ENCODE results near the gene MAPK8IP3.

The MAPK8IP3 gene

DNA sequence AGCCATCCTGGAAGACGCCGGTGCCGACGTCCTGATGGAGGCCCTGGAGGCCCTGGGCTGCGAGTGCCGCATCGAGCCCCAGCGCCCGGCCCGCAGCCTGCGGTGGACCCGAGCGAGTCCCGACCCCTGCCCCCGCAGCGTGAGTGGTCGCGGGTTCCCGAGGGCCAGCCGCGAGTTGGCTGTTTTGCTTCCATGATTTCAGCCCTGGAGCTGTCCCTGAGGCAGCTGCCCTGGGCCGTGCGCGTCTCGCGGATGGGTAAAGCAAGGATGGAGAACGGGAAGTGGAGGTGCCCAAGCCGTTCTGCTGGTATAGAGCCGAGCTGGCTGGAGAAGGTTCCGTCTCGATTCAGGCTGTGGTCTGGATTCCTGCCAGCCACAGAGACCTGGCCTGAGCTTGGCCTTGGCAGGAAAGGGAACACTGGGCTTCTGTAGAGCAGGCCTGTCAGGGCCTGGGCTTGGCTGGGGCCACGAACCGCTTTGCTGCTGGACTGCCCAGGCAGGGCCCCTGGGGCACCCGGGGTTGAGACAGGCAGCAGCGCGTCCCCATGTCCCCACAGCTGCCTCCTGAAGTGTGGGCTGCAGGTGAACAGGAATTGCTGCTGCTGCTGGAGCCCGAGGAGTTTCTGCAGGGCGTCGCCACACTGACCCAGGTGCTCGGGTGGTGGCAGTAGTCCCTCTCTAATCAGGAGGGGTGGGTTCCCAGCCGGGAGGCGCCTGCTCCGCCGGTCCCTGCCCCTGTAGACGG lies 67.9 kb downstream of the MAPK8IP3 start:
- DNase-seq (ENCODE audit: low read depth in 2 of 2), result no peak

DNA sequence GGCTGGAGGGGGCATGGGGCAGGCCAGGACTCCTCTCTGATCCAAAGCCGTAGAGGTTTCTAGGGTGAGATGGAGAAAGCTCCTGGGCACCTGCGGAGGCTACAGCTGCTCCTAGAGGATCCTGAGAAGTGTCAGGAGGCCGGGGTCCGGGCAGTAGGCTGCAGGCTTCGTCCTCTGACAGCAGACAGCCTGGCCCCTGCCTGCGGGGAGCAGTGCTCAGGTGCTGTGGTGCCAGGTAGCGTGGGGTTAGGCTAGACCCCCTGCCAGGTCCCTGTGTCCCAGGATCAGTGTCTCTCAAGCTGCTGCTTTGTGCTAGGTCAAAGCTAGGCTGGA lies 68.4 kb downstream of the MAPK8IP3 start:
- no peak for DNase-seq (ENCODE audit: low read depth in 2 of 2)

- no peak for DNase-seq (ENCODE audit: low read depth in 2 of 2)
Measured at GRCh38 chr16:1775006-1775845, 69.2 kb downstream of the MAPK8IP3 start.

DNA sequence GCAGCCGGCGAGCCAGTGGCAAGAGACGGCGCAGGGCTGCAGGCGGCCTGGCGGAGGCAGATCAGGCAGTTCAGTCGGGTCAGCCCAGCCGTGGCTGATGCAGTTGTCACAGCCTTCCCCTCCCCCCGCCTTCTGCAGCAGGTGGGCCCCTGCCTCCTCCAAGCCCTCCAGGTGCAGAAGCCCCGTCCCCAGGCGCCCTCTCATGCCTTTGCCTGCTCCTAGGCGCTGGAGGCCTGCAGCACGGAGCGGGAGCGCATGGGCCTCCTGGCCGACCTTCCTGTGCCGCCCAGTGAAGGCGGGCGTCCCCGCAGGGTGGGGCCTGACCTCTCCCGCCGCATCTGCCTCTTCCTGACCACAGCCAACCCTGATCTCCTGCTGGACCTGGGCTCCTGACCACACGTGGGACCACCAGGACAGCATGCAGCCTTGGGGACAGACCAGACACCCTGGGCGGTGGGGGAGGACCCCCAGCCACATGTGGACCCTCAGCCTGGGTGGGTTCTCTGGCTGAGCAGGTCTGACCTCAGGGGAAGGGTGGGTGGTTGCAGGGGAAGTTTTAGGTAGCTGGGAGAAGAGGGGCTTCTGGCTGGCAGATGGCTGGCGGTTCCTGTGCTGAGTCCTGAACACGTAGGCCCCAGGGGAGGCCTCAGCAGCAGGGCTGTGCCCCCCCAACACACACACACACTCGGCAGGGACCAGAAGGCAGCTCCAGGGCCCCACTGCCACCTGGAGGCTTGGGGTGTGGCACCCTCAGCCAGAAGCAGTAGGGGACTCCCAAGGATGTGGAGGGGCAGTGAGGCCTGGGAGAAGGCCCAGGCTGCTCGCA lies 70.1 kb downstream of the MAPK8IP3 start:
- no peak for DNase-seq (ENCODE audit: low read depth in 2 of 2)

DNA sequence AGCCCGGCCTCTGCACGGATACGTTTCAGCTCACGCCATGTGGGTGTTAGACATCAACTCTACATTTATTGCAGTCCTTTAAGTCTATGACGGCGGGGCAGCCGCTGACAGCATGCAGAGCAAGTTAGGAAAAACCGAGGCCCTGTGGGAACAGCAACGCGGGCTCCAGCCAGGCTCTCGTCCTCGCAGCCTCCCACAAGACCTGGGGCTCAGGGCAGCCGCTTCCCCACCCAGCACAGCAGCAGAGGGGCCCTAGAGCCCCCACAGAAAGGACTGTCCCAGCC lies 70.6 kb downstream of the MAPK8IP3 start:
- DNase-seq (ENCODE audit: low read depth in 2 of 2), result no peak

DNA sequence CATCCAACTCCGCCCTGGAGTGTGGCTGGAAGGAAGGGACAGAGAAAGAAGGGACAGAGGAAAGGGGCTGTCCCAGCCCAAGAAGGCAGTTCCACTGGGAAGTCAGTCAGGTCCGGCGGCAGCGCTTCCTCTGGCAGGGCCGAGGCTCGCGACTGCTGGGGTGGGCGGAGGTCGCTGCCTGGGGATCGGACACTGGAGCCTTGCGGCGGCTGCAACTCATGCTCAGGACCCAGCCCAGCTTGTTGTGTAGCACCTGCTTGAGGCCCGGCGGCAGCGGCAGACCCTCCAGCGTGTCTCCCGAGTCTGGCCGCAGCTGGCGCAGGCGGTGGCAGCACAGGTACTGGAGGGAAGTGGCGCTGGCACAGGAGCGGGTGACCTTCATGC lies 71.0 kb downstream of the MAPK8IP3 start:
- no peak for DNase-seq (ENCODE audit: low read depth in 2 of 2)

- DNase-seq (ENCODE audit: low read depth in 2 of 2), result no peak
Measured at GRCh38 chr16:1777375-1778199, 71.6 kb downstream of the MAPK8IP3 start.

DNA sequence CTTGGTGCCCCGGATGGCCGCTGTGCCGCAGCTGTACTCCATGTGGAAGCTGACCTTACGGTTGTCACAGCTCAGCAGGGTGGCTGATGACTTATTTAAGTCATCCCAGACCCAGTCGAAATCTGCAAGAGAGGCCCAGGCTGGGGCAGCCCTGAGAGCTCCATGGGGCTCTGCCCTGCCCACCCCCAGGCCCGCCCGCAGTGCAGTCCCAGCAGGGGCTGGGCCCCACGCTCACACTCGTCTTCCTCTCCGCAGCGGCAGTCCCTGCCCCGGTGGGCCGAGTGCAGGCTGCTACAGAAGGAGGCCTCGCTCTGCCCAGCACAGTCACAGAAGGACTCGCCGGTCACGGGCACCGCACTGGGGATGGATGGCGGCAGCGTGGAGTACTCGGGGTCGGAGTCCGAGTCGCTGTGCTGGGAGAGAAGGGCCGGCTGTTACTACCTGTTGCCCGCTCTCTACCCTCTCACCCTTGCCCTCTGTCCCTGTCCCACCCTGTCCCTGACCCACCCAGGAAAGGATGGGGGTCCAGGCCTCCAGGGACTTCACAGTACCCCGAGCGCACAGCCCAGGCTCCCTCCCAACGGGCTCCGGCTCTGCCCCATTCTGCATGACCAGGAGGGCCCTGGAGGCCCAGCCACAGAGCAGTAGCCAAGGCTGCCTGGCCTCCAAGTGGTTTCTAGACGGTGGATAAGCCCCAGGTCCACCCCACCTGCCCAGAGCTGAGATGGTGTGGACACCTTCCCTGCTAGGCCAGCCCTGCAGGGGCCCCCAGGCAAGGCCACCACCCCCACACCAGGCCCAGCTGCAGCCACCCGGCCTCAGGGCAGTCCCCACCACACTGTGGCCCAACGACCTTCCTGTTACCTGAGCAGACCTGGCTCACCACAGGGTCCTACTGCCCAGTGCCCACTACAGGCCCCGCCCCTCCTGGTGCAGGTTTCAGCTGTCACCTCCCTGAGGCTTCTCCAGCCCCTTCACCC lies 72.5 kb downstream of the MAPK8IP3 start:
- no peak for DNase-seq (ENCODE audit: low read depth in 2 of 2)

GRCh38 chr16:1779234-1779701 lies 73.3 kb downstream of the MAPK8IP3 start:
- DNase-seq (ENCODE audit: low read depth in 2 of 2), result no peak

GRCh38 chr16:1779741-1780676 lies 74.0 kb downstream of the MAPK8IP3 start:
- no peak for DNase-seq (ENCODE audit: low read depth in 2 of 2)

DNA sequence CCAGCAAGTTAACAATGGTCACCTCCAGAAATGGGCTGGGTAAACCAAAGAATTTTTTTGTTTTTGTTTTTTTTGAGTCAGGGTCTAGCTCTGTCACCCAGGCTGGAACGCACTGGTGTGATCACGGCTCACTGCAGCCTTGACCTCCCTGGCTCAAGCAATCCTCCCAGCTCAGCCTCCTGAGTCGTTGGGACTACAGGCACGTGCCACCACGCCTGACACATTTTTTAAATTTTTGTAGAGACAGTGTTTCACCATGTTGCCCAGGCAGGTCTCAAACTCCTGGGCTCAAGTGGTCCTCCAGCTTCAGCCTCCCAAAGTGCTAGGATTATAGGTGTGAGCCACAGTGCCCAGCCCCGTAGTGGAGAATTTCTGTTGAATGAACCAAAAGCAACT lies 74.7 kb downstream of the MAPK8IP3 start:
- DNase-seq (ENCODE audit: low read depth in 2 of 2), result no peak

DNA sequence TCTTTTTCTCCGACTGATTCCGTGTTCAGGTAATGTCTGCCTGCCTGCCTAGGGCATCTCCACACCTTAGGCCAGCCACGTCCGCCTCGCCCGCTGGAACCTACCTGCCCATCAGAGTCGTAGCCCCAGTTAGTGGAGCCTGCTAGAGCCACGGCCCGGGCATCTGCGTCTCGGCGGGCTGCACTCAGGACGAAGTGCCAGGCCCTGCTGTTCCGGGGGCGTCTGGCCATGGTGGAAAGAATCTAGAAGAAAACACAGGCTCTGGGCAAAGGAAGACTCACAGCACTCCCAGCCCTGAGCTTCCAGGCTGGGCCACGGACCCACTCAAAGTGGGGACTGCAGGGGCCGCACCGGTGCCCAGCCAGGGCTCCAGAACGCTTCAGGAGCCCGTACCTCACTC lies 75.3 kb downstream of the MAPK8IP3 start:
- no peak for DNase-seq (ENCODE audit: low read depth in 2 of 2)

DNA sequence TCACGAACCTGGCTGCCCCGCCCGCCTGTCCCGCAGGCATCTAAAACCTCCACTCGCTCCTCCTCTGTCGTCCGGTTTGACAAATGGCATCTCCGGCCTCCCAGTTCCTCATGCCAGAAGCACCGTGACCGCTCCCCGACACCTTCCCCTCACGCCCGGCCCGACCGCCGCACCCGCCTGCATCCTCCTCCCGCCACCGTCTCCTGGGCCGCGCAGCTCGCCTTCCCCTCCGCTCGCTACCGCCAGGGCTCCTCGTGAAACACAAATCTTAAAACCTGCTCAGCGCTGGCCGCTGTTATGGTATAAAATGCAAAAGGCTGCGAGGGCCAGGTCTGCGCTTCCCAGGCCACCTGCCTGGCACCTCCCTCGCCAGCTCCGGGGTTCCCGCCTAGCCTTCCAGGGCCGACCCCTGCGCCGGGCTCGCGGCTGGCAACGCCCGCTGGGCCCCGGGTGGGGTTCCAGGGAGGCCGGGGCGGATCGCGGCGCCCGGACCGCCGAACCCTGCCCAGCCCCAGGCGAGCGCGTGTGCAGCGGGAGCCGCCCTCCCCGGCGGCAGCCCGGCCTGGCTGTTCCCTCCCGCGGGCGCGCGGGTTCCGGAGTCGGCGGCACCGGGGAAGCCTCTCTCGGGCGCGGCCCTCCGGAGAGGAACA lies 75.9 kb downstream of the MAPK8IP3 start:
- no peak for DNase-seq (ENCODE audit: low read depth in 2 of 2)

DNA sequence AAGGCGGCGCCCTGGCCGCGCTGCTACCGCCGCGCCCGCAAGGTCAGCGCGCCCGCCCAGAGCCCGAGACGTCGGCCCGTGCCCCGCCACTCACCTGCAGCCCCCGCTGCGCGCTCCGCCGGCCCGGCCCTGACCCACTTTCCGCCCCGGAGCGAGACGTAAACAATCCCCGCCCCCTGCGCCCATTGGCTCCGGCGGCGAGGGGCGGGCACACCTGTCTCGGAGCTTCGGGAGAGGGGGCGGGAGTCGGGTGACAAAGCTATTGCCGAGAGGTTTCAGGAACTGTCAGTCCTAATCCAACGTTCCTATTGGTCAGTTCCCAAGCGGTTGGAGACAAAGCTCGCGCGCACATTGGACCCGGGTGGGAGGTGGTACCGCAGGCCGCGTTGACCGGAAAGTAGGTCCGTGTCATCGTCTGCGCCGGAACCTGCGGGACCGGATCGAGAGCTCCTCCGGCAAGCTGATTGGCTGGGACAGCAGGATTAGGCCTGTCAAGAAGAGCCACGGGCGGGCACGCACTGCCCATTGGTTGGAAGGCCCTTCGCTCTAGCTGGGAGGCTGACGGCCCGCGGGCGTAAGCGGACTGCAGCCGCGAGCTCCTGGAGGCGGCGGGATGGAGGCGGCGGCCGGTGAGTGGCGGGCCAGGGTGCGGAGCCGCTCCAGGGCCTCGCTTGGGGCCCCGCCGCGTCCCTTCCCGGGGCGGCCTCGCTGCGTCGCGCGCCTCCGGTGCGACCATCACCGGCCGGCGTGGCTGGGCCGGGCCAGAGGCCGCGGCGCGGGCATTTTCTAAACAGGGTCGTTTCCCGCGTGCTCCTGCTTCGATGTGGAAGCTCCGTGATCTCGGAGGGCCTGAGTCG lies 76.6 kb downstream of the MAPK8IP3 start, which contains the start of the genes NUBP2 and SPSB3:
Gene NUBP2, plus strand, starts transcription at position 553 of the 857 bp plus-strand sequence. Its CDS starts 61 bp downstream, at position 614.
Gene SPSB3, minus strand, starts transcription at position 164 of the 857 bp plus-strand sequence. CDS start 1,088 bp downstream, outside the sequence.
- DNase-seq (ENCODE audit: low read depth in 2 of 2), result peak; percentile 94 to 95

DNA sequence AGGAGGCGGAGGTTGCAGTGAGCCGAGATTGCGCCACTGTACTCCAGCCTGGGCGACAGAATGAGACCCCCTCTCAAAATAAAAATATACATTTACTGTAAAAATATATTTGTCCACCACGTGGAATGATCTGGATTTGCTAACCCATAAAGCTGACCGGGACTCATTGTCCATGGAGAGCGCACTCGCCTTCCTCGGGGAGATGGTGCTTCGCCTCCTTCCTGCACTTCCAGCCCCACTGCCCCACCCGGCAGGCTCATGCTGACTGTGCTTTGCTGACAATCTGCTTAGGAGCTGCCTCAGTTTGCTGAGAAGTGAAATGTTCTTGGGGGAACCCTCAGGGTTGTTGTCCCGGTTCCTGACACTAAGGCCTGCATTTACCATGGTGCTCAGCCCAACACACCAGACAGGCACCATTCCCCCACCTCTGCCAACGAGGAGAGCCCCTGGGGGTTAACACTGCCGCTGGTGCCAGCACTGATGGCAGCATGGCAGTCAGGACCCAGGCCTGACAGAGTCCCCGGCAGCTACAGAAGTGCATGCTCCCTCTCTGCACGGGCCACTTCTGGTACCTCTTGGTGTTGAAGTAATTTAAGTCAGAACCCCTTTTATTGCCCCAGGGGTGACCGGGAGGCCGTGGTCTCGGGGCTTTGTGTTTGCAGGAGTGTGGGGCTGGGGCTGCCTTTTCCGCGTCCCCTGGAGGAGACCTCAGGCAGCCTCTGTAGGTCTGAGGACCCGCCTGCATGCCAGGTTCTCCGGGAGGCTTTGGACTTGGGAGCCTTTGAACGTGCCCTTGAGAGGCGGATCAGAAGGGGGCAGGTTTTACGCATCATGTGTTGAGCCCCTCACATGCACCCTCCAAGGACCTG lies 79.2 kb downstream of the MAPK8IP3 start:
- DNase-seq (ENCODE audit: low read depth in 2 of 2), result no peak

DNA sequence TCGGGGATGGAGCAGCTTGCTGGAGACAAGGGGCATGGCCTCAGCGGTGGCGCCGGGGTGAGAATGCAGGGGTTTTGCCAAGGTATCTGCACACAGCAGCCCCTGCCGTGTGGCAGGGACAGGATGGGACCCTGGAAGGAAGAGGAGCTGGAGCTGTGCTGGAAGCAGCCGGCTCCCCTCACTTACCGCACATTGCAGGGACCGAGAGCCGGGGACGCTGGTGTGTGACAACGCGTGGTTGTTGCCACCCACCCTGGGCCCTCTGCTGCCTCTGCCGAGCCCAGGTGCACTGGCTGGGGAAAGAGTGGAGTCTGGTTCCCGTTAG lies 79.8 kb downstream of the MAPK8IP3 start:
- no peak for DNase-seq (ENCODE audit: low read depth in 2 of 2)

All from stimulated activated CD8-positive, alpha-beta memory T cell treated with anti-CD3 and anti-CD28 coated beads, Interleukin-7, amount 100 ng/mL, for 1 hour (primary cell).